ENCODE results near the gene OR51V1.

OR51V1 gene

GRCh38 chr11:5230266-5230665 is 29.8 kb upstream of the OR51V1 start:
- H3K79me2 ChIP-seq (ENCODE audit: control insufficient read depth, insufficient read depth, low read length, unreplicated experiment), result no peaks in the 10 kb centered on the region
- H3K36me3 ChIP-seq (ENCODE audit: insufficient read depth, low read length), result no peaks in the 10 kb centered on the region
- no peak overlapping the region for H2AFZ ChIP-seq (ENCODE audit: low read length, unreplicated experiment)
- H3K27ac ChIP-seq (ENCODE audit: low read depth, low read length), result no peak overlapping the region
- no peaks in the 10 kb centered on the region for H3K27me3 ChIP-seq (ENCODE audit: insufficient read depth, low read length)
- H3K4me1 ChIP-seq (ENCODE audit: control insufficient read depth, insufficient read depth, low read length, unreplicated experiment), result no peaks in the 10 kb centered on the region
- no peak overlapping the region for H3K4me3 ChIP-seq (ENCODE audit: low read depth, low read length)

GRCh38 chr11:5229796-5230195 is 29.3 kb upstream of the OR51V1 start:
- Histone ChIP-seq H3K79me2 (ENCODE audit: control insufficient read depth, insufficient read depth, low read length, unreplicated experiment) (no peaks in the 10 kb centered on the region), H3K4me3 (ENCODE audit: low read depth, low read length) (no peak overlapping the region), H3K36me3 (ENCODE audit: insufficient read depth, low read length) (no peaks in the 10 kb centered on the region), H2AFZ (ENCODE audit: low read length, unreplicated experiment) (no peak overlapping the region), H3K4me1 (ENCODE audit: control insufficient read depth, insufficient read depth, low read length, unreplicated experiment) (no peaks in the 10 kb centered on the region), H3K27me3 (ENCODE audit: insufficient read depth, low read length) (no peaks in the 10 kb centered on the region), H3K27ac (ENCODE audit: low read depth, low read length) (no peak overlapping the region)

GRCh38 chr11:5229356-5229755 is 28.9 kb upstream of the OR51V1 start:
- no peaks in the 10 kb centered on the region for H3K36me3 ChIP-seq (ENCODE audit: insufficient read depth, low read length)
- no peaks in the 10 kb centered on the region for H3K27me3 ChIP-seq (ENCODE audit: insufficient read depth, low read length)
- H3K79me2 ChIP-seq (ENCODE audit: control insufficient read depth, insufficient read depth, low read length, unreplicated experiment), result no peaks in the 10 kb centered on the region
- H3K4me3 ChIP-seq (ENCODE audit: low read depth, low read length), result no peak overlapping the region
- no peaks in the 10 kb centered on the region for H3K4me1 ChIP-seq (ENCODE audit: control insufficient read depth, insufficient read depth, low read length, unreplicated experiment)
- H2AFZ ChIP-seq (ENCODE audit: low read length, unreplicated experiment), result no peak overlapping the region
- H3K27ac ChIP-seq (ENCODE audit: low read depth, low read length), result no peak overlapping the region

- Histone ChIP-seq H3K36me3 (ENCODE audit: insufficient read depth, low read length) (no peaks in the 10 kb centered on the region), H2AFZ (ENCODE audit: low read length, unreplicated experiment) (no peak overlapping the region), H3K27ac (ENCODE audit: low read depth, low read length) (no peak overlapping the region), H3K4me3 (ENCODE audit: low read depth, low read length) (no peak overlapping the region), H3K79me2 (ENCODE audit: control insufficient read depth, insufficient read depth, low read length, unreplicated experiment) (no peaks in the 10 kb centered on the region), H3K4me1 (ENCODE audit: control insufficient read depth, insufficient read depth, low read length, unreplicated experiment) (no peaks in the 10 kb centered on the region), H3K27me3 (ENCODE audit: insufficient read depth, low read length) (no peaks in the 10 kb centered on the region)
These were observed 27.6 kb upstream of the OR51V1 start for GRCh38 chr11:5228124-5228523.

GRCh38 chr11:5227681-5228080 is 27.2 kb upstream of the OR51V1 start:
- H2AFZ ChIP-seq (ENCODE audit: low read length, unreplicated experiment), result no peak overlapping the region
- H3K27ac ChIP-seq (ENCODE audit: low read depth, low read length), result no peak overlapping the region
- H3K79me2 ChIP-seq (ENCODE audit: control insufficient read depth, insufficient read depth, low read length, unreplicated experiment), result no peaks in the 10 kb centered on the region
- H3K27me3 ChIP-seq (ENCODE audit: insufficient read depth, low read length), result no peaks in the 10 kb centered on the region
- H3K4me1 ChIP-seq (ENCODE audit: control insufficient read depth, insufficient read depth, low read length, unreplicated experiment), result no peaks in the 10 kb centered on the region
- no peaks in the 10 kb centered on the region for H3K36me3 ChIP-seq (ENCODE audit: insufficient read depth, low read length)
- no peak overlapping the region for H3K4me3 ChIP-seq (ENCODE audit: low read depth, low read length)

- Histone ChIP-seq H2AFZ (ENCODE audit: low read length, unreplicated experiment) (no peak within 1 kb of the TSS), H3K27me3 (ENCODE audit: insufficient read depth, low read length) (no peaks in the 10 kb centered on the region)
These were observed 26.3 kb upstream of the OR51V1 start, which contains the start of gene HBB for GRCh38 chr11:5226732-5227310. Gene HBB, minus strand, starts transcription at chr11:5227071. Its CDS starts 50 bp downstream, at chr11:5227021.

GRCh38 chr11:5225480-5225871 is 25.0 kb upstream of the OR51V1 start:
- Histone ChIP-seq H3K36me3 (ENCODE audit: insufficient read depth, low read length) (no peaks in the 10 kb centered on the region), H3K79me2 (ENCODE audit: control insufficient read depth, insufficient read depth, low read length, unreplicated experiment) (no peaks in the 10 kb centered on the region), H2AFZ (ENCODE audit: low read length, unreplicated experiment) (no peak overlapping the region), H3K4me3 (ENCODE audit: low read depth, low read length) (no peak overlapping the region), H3K27me3 (ENCODE audit: insufficient read depth, low read length) (no peaks in the 10 kb centered on the region), H3K4me1 (ENCODE audit: control insufficient read depth, insufficient read depth, low read length, unreplicated experiment) (no peaks in the 10 kb centered on the region), H3K27ac (ENCODE audit: low read depth, low read length) (no peak overlapping the region)

More at GRCh38 chr11:5226732-5227310, 26.3 kb upstream of the OR51V1 start, which contains the start of gene HBB:
- H3K79me2 ChIP-seq (ENCODE audit: control insufficient read depth, insufficient read depth, low read length, unreplicated experiment), result no peaks in the 10 kb centered on the region
- no peak within 1 kb of the TSS for H3K27ac ChIP-seq (ENCODE audit: low read depth, low read length)
- no peaks in the 10 kb centered on the region for H3K4me1 ChIP-seq (ENCODE audit: control insufficient read depth, insufficient read depth, low read length, unreplicated experiment)
- no peak within 1 kb of the TSS for H3K4me3 ChIP-seq (ENCODE audit: low read depth, low read length)
- H3K36me3 ChIP-seq (ENCODE audit: insufficient read depth, low read length), result no peaks in the 10 kb centered on the region

- no peak overlapping the region for H3K4me3 ChIP-seq (ENCODE audit: low read depth, low read length)
- no peak overlapping the region for H3K27ac ChIP-seq (ENCODE audit: low read depth, low read length)
- no peaks in the 10 kb centered on the region for H3K36me3 ChIP-seq (ENCODE audit: insufficient read depth, low read length)
- no peaks in the 10 kb centered on the region for H3K79me2 ChIP-seq (ENCODE audit: control insufficient read depth, insufficient read depth, low read length, unreplicated experiment)
- no peak overlapping the region for H2AFZ ChIP-seq (ENCODE audit: low read length, unreplicated experiment)
- H3K27me3 ChIP-seq (ENCODE audit: insufficient read depth, low read length), result no peaks in the 10 kb centered on the region
- no peaks in the 10 kb centered on the region for H3K4me1 ChIP-seq (ENCODE audit: control insufficient read depth, insufficient read depth, low read length, unreplicated experiment)
These were observed 24.3 kb upstream of the OR51V1 start for GRCh38 chr11:5224538-5225479.

- H2AFZ ChIP-seq (ENCODE audit: low read length, unreplicated experiment), result no peak overlapping the region
- no peaks in the 10 kb centered on the region for H3K4me1 ChIP-seq (ENCODE audit: control insufficient read depth, insufficient read depth, low read length, unreplicated experiment)
- no peaks in the 10 kb centered on the region for H3K79me2 ChIP-seq (ENCODE audit: control insufficient read depth, insufficient read depth, low read length, unreplicated experiment)
- no peak overlapping the region for H3K27ac ChIP-seq (ENCODE audit: low read depth, low read length)
- H3K36me3 ChIP-seq (ENCODE audit: insufficient read depth, low read length), result no peaks in the 10 kb centered on the region
- H3K4me3 ChIP-seq (ENCODE audit: low read depth, low read length), result no peak overlapping the region
- H3K27me3 ChIP-seq (ENCODE audit: insufficient read depth, low read length), result no peaks in the 10 kb centered on the region
These were observed 23.2 kb upstream of the OR51V1 start for GRCh38 chr11:5223686-5224085.

- H3K79me2 ChIP-seq (ENCODE audit: control insufficient read depth, insufficient read depth, low read length, unreplicated experiment), result no peaks in the 10 kb centered on the region
- no peaks in the 10 kb centered on the region for H3K4me1 ChIP-seq (ENCODE audit: control insufficient read depth, insufficient read depth, low read length, unreplicated experiment)
- H3K27ac ChIP-seq (ENCODE audit: low read depth, low read length), result no peak overlapping the region
- H2AFZ ChIP-seq (ENCODE audit: low read length, unreplicated experiment), result no peak overlapping the region
- no peaks in the 10 kb centered on the region for H3K36me3 ChIP-seq (ENCODE audit: insufficient read depth, low read length)
- H3K4me3 ChIP-seq (ENCODE audit: low read depth, low read length), result no peak overlapping the region
- H3K27me3 ChIP-seq (ENCODE audit: insufficient read depth, low read length), result no peaks in the 10 kb centered on the region
These were observed 22.7 kb upstream of the OR51V1 start for GRCh38 chr11:5223146-5223545.
